Measurements from ENCODE around the gene OR5C1. TPM values are rescaled to one million over a fixed set of nuclear protein-coding genes. Genes with fewer than 3 reads are reported as not detected.
A peak's percentile ranks its signal among the peaks of the same experiment; 100 is the strongest.

OR5C1 gene
- not detected for total RNA-seq

GRCh38 chr9:122788831-122789230 is at the start of gene OR5C1:
TSS of gene OR5C1 (plus strand) at chr9:122788933. CDS start at chr9:122788933, 0 bp downstream.
- intact Hi-C loops (cut with DNase I) = no loop called here
- ATAC-seq (no peak), DNase-seq (ENCODE audit: low spot score) (no peak)

GRCh38 chr9:122742003-122742402 is 46.7 kb upstream of the OR5C1 start, which contains the start of gene OR1L6:
TSS of gene OR1L6 (plus strand) at chr9:122742303. CDS start at chr9:122749848, 7,545 bp downstream.
- intact Hi-C loops (cut with DNase I) = no loop called here
- DNase-seq (ENCODE audit: low spot score) = no peak
- no peak for ATAC-seq

DNA sequence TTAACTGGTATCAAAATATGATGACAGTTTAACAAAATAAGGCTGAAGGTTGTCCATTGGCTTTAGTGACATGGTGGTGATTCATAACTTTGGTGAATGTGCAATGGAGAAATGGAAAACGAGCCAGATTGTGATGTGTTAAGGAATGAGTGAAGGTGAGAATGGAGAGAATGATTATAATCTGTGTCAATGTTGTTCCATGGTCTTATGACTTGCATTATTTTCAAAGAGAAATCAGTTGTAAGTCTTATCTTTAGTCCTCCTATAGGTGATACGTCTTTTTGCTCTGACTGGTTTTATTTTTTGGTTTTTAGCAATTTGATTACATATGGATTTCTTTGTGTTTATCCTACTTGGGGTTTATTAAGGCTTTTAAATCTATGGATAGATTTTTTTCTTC is 33.9 kb upstream of the OR5C1 start:
- intact Hi-C loops (cut with DNase I) = no loop called here
- ATAC-seq (no peak), DNase-seq (ENCODE audit: low spot score) (no peak)

GRCh38 chr9:122767817-122768216 is 20.9 kb upstream of the OR5C1 start:
- intact Hi-C loops (cut with DNase I) = no loop called here
- DNase-seq (ENCODE audit: low spot score) (no peak), ATAC-seq (no peak)

GRCh38 chr9:122777052-122777451 is 11.7 kb upstream of the OR5C1 start:
- ATAC-seq (no peak), DNase-seq (ENCODE audit: low spot score) (no peak)
- intact Hi-C loops (cut with DNase I) = no loop called here

DNA sequence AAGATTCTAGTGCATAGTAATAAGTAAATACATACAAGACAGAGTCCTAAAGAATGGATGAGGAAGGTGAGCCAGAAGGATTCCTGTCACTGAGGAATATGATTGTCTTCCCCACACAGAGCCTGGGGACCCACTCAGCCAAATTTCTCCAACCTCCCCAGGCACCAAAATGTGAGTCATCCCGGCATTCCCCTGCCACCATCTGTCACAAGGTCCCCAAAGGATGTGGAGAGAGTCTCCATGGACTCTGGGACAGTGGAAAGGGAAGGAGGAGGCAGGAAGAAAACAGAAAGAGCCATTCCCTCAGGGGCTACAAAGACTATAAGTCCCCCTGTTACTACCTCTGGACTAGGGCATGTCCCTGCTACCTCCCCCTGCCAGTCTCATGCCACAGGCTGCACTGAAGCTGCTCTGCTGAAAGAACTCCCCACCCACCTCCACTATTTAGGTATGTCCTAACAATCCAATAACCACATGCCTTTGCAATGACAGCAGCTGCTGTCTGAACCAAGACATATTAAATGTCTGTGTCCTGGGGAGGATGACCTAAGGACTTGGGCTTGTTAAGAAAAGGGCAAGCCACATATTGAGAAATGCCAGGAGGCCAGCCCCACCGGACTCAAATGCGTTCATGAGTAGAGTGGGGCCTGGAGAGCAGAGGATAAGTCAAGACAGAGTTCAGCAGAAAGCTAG is 10.7 kb upstream of the OR5C1 start:
- ATAC-seq (no peak), DNase-seq (ENCODE audit: low spot score) (no peak)
- intact Hi-C loops (cut with DNase I) = no loop called here

DNA sequence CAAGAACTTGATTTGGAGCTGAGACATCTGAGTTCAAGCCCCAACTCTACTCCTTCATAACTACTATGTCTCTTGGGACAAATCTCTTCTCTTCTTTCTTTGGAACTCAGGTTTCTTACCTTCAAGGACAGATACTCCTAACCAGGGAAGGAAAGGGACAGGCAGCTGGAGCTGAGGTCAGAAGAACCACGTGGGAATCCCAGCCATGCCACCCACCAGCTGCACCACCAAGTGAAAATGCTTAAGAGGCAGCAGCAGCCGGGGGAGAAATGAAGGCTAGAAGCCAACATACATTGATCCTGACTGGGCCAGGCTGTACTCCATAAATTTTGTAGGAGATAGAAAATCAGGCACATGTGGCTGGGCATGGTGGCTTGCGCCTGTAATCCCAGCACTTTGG is 9.6 kb upstream of the OR5C1 start:
- no peak for ATAC-seq
- intact Hi-C loops (cut with DNase I) = no loop called here
- DNase-seq (ENCODE audit: low spot score) = no peak

DNA sequence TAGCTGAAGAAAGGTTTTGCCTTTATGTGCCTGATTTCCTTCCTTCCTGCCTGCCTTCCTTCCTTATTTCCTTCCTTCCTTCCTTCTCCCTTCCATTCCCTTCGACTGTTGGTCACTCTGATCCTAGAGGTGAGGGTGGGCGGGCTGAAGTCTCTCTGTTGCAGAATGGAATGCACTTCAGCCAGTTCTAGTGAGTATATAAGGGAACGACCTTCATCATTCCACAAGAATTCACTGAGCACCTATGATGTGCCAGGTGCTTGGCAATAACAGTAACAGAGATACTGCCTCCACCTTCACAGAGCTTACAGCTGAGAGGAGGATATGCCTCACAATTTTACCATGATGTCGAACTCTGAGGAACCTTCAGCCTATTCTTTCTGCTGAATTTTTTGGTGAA is 8.7 kb upstream of the OR5C1 start:
- DNase-seq (ENCODE audit: low spot score) (no peak), ATAC-seq (no peak)
- intact Hi-C loops (cut with DNase I) = no loop called here

GRCh38 chr9:122781671-122782070 is 7.1 kb upstream of the OR5C1 start:
- no peak for DNase-seq (ENCODE audit: low spot score)

GRCh38 chr9:122785269-122785668 is 3.5 kb upstream of the OR5C1 start:
- intact Hi-C loops (cut with DNase I) = no loop called here
- ATAC-seq = no peak

More at GRCh38 chr9:122781671-122782070, 7.1 kb upstream of the OR5C1 start:
- intact Hi-C loops (cut with DNase I) = no loop called here
- ATAC-seq = no peak

GRCh38 chr9:122786338-122786737 is 2.4 kb upstream of the OR5C1 start:
- DNase-seq (ENCODE audit: low spot score) (no peak), ATAC-seq (no peak)
- intact Hi-C loops (cut with DNase I) = no loop called here

More at GRCh38 chr9:122785269-122785668, 3.5 kb upstream of the OR5C1 start:
- DNase-seq (ENCODE audit: low spot score) = no peak

- intact Hi-C loops (cut with DNase I) = no loop called here
- DNase-seq (ENCODE audit: low spot score) = no peak
- no peak for ATAC-seq
These were observed 718 bp downstream of the OR5C1 start for GRCh38 chr9:122789256-122790046.

GRCh38 chr9:122791872-122792669 is 3.3 kb downstream of the OR5C1 start:
- intact Hi-C loops (cut with DNase I) = no loop called here
- ATAC-seq (no peak), DNase-seq (ENCODE audit: low spot score) (no peak)

- intact Hi-C loops (cut with DNase I) = no loop called here
- no peak for ATAC-seq
These were observed 8.8 kb downstream of the OR5C1 start for GRCh38 chr9:122797316-122798063.

DNA sequence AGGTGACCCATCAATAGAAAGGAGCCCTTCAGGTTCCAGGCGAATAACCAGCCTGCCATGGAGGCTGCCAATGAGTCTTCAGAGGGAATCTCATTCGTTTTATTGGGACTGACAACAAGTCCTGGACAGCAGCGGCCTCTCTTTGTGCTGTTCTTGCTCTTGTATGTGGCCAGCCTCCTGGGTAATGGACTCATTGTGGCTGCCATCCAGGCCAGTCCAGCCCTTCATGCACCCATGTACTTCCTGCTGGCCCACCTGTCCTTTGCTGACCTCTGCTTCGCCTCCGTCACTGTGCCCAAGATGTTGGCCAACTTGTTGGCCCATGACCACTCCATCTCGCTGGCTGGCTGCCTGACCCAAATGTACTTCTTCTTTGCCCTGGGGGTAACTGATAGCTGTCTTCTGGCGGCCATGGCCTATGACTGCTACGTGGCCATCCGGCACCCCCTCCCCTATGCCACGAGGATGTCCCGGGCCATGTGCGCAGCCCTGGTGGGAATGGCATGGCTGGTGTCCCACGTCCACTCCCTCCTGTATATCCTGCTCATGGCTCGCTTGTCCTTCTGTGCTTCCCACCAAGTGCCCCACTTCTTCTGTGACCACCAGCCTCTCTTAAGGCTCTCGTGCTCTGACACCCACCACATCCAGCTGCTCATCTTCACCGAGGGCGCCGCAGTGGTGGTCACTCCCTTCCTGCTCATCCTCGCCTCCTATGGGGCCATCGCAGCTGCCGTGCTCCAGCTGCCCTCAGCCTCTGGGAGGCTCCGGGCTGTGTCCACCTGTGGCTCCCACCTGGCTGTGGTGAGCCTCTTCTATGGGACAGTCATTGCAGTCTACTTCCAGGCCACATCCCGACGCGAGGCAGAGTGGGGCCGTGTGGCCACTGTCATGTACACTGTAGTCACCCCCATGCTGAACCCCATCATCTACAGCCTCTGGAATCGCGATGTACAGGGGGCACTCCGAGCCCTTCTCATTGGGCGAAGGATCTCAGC is 11.6 kb downstream of the OR5C1 start, which contains the start of gene OR1K1:
TSS of gene OR1K1 (plus strand) at position 58 of the 995 bp plus-strand sequence. CDS start at position 58, 0 bp downstream.
- intact Hi-C loops (cut with DNase I) = loop anchor here (10.0 kb wide), 1 partner anchor 326 kb away; the partner anchor contains the start of gene OR1J1
- DNase-seq (ENCODE audit: low spot score) (peak; percentile 32), ATAC-seq (no peak)

More at GRCh38 chr9:122797316-122798063, 8.8 kb downstream of the OR5C1 start:
- DNase-seq (ENCODE audit: low spot score) = peak; percentile 25

DNA sequence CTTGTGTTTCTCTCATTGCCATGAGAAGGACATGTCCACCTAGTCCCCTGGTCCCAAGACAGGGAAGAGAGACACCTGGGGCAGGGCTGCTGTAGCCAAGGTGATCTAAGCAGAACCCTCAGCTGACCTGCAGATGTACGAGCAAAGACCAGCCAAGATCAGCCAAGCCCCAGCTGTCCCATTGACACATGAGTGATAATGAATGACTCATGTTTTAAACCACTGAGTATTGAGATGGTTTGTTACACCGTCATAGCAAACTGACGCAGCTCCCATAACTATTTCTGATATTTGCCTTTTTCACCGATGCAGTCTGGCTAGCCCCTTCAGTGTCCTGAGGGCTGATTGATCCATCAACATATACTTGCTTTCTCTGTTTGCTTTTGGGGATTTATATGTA is 17.9 kb downstream of the OR5C1 start:
- ATAC-seq = no peak
- intact Hi-C loops (cut with DNase I) = loop anchor here (10.0 kb wide), 1 partner anchor 332 kb away; the partner anchor contains the start of gene OR1J1

GRCh38 chr9:122807271-122807900 is 18.7 kb downstream of the OR5C1 start:
- DNase-seq (ENCODE audit: low spot score) (no peak), ATAC-seq (no peak)
- intact Hi-C loops (cut with DNase I) = loop anchor here (10.0 kb wide), 1 partner anchor 333 kb away; the partner anchor contains the start of gene OR1J1

More for the DNA sequence above, 17.9 kb downstream of the OR5C1 start:
- DNase-seq (ENCODE audit: low spot score) = no peak
